Progenitor cell of endocrine pancreas (in vitro differentiated cells): ENCODE measurements around the gene ACO2. TPM values are rescaled to one million over a fixed set of nuclear protein-coding genes. Genes with fewer than 3 reads are reported as not detected.

ENCODE experiments used
- DNase-seq: peaks from one replicate; pipeline ENCODE4 v3.0.0; 2021; ENCODE audit warnings: low spot score; ENCODE audit not compliant: unreplicated experiment
- H3K27ac Mint-ChIP-seq: 2 replicates; pipeline ENCODE4 v1.8.0; 2021; ENCODE audit warnings: mild to moderate bottlenecking, moderate library complexity, mixed read lengths
- H3K27me3 Mint-ChIP-seq: 2 replicates; pipeline ENCODE4 v1.8.0; 2021; ENCODE audit warnings: mixed read lengths
- H3K36me3 Mint-ChIP-seq: 2 replicates; pipeline ENCODE4 v1.8.0; 2022; ENCODE audit warnings: mixed read lengths; ENCODE audit not compliant: insufficient read depth
- H3K4me1 Mint-ChIP-seq: 2 replicates; pipeline ENCODE4 v1.8.0; 2021; ENCODE audit warnings: low read depth, mixed read lengths
- H3K4me3 Mint-ChIP-seq: 2 replicates; pipeline ENCODE4 v1.8.0; 2021; ENCODE audit warnings: low read depth, mild to moderate bottlenecking, moderate library complexity, mixed read lengths
- H3K9me3 Mint-ChIP-seq: 2 replicates; pipeline ENCODE4 v1.8.0; 2021; ENCODE audit warnings: low read depth, mixed read lengths
- total RNA-seq: library from RNA; stranded (reverse); gene quantifications from 2 replicates; pipeline ENCODE4 v1.2.1, GENCODE V29; 2021
- TF ChIP-seq, protein P1 (sequence below): fragments of 200-600 bp; sonication (generic); IDR thresholded peaks from one replicate; pipeline ENCODE4 v1.5.0; 2021; ENCODE audit warnings: antibody characterized with exemption, mild to moderate bottlenecking; ENCODE audit not compliant: unreplicated experiment

Gene ACO2
- total RNA-seq, 1 donor from 2014 or later: 67.4 TPM

DNA sequence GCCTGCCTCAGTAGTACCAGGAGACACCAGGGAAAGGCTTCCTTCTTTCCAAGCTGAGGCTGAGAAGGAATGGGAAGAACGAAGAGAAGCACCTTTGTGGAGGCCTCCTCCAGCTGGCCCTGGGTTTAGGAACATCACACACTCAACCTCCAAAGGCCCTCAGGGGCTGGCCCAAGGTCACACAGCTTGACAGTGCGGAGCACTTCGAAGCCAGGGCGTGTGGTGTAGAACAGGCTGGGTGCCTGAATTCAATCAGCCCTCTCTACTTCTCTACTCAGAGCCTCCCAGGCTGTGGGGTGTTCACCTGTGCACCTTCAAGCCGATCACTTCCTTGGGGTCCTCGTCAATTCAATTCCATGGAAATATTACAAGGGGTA, 91.2 kb downstream of the ACO2 start:
- Mint-ChIP-seq H3K9me3 (no peaks in the 10 kb centered on the region), H3K27ac (peak overlapping the region; percentile 7), H3K4me1 (peaks cover 18% of the 10 kb centered on the region), H3K4me3 (no peak overlapping the region), H3K36me3 (no peaks in the 10 kb centered on the region), H3K27me3 (peaks cover 4% of the 10 kb centered on the region)
- TF ChIP-seq, protein P1, sequence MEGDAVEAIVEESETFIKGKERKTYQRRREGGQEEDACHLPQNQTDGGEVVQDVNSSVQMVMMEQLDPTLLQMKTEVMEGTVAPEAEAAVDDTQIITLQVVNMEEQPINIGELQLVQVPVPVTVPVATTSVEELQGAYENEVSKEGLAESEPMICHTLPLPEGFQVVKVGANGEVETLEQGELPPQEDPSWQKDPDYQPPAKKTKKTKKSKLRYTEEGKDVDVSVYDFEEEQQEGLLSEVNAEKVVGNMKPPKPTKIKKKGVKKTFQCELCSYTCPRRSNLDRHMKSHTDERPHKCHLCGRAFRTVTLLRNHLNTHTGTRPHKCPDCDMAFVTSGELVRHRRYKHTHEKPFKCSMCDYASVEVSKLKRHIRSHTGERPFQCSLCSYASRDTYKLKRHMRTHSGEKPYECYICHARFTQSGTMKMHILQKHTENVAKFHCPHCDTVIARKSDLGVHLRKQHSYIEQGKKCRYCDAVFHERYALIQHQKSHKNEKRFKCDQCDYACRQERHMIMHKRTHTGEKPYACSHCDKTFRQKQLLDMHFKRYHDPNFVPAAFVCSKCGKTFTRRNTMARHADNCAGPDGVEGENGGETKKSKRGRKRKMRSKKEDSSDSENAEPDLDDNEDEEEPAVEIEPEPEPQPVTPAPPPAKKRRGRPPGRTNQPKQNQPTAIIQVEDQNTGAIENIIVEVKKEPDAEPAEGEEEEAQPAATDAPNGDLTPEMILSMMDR: no peak
- DNase-seq: no peak

DNA sequence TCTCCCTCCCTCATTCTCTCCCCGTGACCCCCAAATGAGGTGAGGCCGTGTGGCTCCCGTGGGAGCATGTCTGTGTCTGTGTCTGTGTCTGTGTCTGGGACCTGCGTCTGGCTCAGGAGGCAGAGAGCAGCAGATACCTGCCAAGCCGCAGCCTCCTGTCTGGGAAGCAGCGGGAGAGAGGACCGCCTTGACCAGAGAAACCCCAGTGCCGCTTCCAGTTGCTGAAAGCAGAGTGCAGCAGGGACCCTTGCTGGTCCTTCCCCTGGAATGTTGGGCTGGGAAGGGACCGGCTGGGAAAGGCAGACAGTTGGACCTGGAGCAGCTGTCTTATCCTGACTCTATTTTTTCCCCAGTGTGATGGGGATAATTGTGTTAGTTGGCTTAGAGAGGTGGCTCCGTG, 92.4 kb downstream of the ACO2 start:
- Mint-ChIP-seq H3K9me3 (no peaks in the 10 kb centered on the region), H3K27me3 (peaks cover 4% of the 10 kb centered on the region), H3K27ac (peak overlapping the region; percentile 27), H3K36me3 (no peaks in the 10 kb centered on the region), H3K4me1 (peaks cover 18% of the 10 kb centered on the region), H3K4me3 (peak overlapping the region; percentile 53)
- no peak for DNase-seq
- TF ChIP-seq, protein P1: no peak

DNA sequence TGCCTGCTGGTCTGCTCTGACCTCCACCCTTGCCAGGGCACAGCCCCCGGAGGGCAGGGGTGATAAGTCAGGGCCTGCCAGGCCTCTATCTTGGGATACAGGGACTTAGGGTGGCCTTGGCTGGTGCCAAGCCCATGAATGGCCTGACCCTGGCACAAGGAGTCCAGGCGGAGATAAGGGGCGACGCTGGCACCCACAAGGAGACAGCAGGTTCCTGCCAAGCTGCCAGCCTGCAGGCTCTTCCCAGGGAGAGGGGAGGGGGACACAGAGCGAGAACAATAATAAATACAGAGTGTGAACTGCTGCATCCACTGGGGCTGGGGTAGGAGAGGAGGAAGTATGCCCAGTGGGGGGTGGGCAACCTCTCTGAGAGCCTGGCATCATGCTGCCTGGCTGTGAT, 92.9 kb downstream of the ACO2 start:
- Mint-ChIP-seq H3K4me1 (peaks cover 18% of the 10 kb centered on the region), H3K27me3 (peaks cover 4% of the 10 kb centered on the region), H3K27ac (no peak overlapping the region), H3K9me3 (no peaks in the 10 kb centered on the region), H3K4me3 (no peak overlapping the region), H3K36me3 (no peaks in the 10 kb centered on the region)
- TF ChIP-seq, protein P1: no peak
- no peak for DNase-seq

DNA sequence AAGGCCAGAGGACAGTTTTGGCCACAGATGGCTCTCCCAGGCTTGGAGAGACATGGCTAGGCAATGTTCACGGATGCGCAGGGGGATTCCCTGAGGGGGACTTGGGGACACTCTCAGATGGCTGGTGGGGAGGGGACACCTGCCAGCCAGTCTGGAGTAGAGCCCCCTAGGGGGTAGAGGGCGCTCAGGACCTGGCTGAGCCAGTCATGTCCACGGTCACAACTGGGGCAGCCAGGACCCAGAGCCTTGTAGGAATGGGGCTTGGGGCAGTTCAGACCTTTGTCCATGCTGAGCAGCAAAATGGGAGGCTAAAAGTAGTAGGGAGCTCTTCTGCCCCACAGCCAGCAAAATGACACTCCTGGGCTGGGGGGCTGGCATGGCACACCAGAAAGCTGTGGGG, 93.5 kb downstream of the ACO2 start:
- peaks cover 16% of the 10 kb centered on the region for H3K4me1 Mint-ChIP-seq
- peaks cover 4% of the 10 kb centered on the region for H3K27me3 Mint-ChIP-seq
- no peaks in the 10 kb centered on the region for H3K9me3 Mint-ChIP-seq
- TF ChIP-seq, protein P1: no peak
- DNase-seq: no peak
- H3K4me3 Mint-ChIP-seq: no peak overlapping the region
- H3K27ac Mint-ChIP-seq: no peak overlapping the region
- no peaks in the 10 kb centered on the region for H3K36me3 Mint-ChIP-seq

DNA sequence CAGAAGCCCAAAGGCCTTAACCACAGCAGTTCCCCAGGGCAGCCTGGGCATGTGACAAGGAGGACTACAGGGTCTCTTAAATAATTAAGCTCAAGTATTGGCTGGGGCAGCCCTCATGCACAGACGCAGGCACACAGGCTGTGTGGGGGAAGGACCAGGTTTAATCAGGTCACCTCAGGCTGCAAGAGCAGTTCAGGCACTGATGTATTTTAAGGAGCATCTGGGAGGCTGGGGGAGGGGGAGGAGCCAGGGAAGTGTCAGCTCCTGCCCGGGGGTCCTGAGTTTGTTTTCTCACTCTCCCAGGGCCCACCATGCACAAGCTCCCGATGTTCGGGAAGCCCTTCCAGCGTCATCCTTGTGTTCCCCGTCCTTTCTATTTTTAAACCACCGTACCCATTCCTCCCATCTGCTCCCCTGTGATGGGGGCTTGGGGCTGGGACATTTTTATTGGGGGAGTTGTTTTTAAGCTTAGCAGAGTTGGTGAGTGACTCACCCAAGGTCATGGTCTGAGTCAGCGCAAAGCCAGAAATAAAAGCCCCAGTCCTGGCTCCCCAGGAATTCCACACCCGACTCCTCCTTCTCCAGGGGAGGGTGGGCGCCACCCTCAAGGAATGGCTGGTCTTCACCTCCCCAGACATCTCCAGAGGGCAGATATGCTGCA, 94.3 kb downstream of the ACO2 start:
- TF ChIP-seq, protein P1: no peak
- H3K4me3 Mint-ChIP-seq: no peak overlapping the region
- DNase-seq: no peak

More for the DNA sequence above, 94.3 kb downstream of the ACO2 start:
- no peaks in the 10 kb centered on the region for H3K9me3 Mint-ChIP-seq
- peaks cover 11% of the 10 kb centered on the region for H3K4me1 Mint-ChIP-seq
- no peaks in the 10 kb centered on the region for H3K36me3 Mint-ChIP-seq
- H3K27me3 Mint-ChIP-seq: peaks cover 4% of the 10 kb centered on the region
- no peak overlapping the region for H3K27ac Mint-ChIP-seq
